Measurements from ENCODE around the gene MAGI1.

- no peak for TF ChIP-seq CTCF (IDR thresholded peaks at IDR 0.05; ENCODE audit: insufficient read depth, low read length, poor library complexity, severe bottlenecking)
- no peak for TF ChIP-seq EZH2phosphoT487 (conservative IDR thresholded peaks at IDR 0.05; ENCODE audit: low read length)
Measured at GRCh38 chr3:65539616-65540015, 499.1 kb downstream of the MAGI1 start.
